Measurements from ENCODE around the gene CCL4L2. TPM values are rescaled to one million over a fixed set of nuclear protein-coding genes. Genes with fewer than 3 reads are reported as not detected.
"Not testable (repeated sequence)": the region's sequence is repeated elsewhere in the genome, so short reads cannot be mapped to it uniquely, and the experiment has no call there.

Gene CCL4L2
- total and polyA plus RNA-seq, 2 of the 8 experiments (the other 6 are each of a cell fraction or from before 2014, with no cell fraction given) = not detected

DNA sequence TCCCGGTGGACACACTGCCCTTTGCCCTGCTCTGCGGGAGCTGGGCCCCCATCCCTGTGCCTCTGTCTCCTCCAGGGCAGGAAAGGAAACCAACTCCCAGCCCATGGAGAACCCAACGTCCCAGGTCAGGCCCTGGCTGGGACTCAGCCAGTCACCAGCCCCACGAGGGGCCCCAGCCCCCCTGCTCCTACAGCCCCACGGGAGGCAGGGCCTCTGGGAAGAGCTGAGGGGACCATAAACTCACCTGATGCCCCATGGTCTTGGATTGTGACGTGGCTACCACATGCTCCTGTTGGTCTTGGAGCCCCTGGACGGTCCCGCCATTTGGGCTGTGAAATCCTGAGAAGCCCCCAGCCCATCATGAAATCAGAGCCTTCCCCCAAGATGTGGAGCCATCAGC is 42.0 kb upstream of the CCL4L2 start:
- H3K79me1 ChIP-seq (ENCODE audit: low read depth, low read length); H3K23ac ChIP-seq (ENCODE audit: insufficient read length); DNase-seq (ENCODE audit: low read depth in 1 of 2, low spot score in 2 of 2); H3K4me3 ChIP-seq (ENCODE audit: extremely low read depth in 1 of 4, insufficient read depth in 2 of 4, low read depth in 3 of 4, low read length in 4 of 4); H4K20me1 ChIP-seq (replicated peaks in 1 of 2; ENCODE audit: control insufficient read depth in 1 of 2, insufficient read depth in 2 of 2, low read length in 2 of 2); H3K14ac ChIP-seq (ENCODE audit: insufficient read length); H3K4me2 ChIP-seq (ENCODE audit: insufficient read depth in 1 of 2, low read depth in 2 of 2, low read length in 2 of 2); H2BK5ac ChIP-seq (ENCODE audit: low read depth, low read length); H4K8ac ChIP-seq (ENCODE audit: extremely low read depth, insufficient read depth, low read length); H3K4me1 ChIP-seq (replicated peaks in 1 of 4; ENCODE audit: control insufficient read depth in 3 of 4, insufficient read depth in 4 of 4, low read length in 3 of 4); H2AK5ac ChIP-seq (ENCODE audit: low read depth, low read length); POLR2A ChIA-PET (ENCODE audit: partially characterized antibody); H4K91ac ChIP-seq (replicated peaks; ENCODE audit: insufficient read length, low read length); CTCF ChIA-PET (ENCODE audit: partially characterized antibody); H3K79me2 ChIP-seq (ENCODE audit: control insufficient read depth in 1 of 2, insufficient read depth in 2 of 2, low read length in 2 of 2); H3K36me3 ChIP-seq (ENCODE audit: control insufficient read depth in 2 of 4, insufficient read depth in 4 of 4, low read length in 3 of 4); H2BK12ac ChIP-seq (ENCODE audit: low read depth, low read length); H4K5ac ChIP-seq (ENCODE audit: insufficient read length, low read depth, low read length); H3K23me2 ChIP-seq (ENCODE audit: low read depth, low read length); H3K9ac ChIP-seq (replicated peaks in 1 of 4; ENCODE audit: extremely low read depth in 1 of 4, low read depth in 3 of 4, low read length in 3 of 4); H3K27ac ChIP-seq (ENCODE audit: low read depth, low read length); FAIRE-seq; H3K56ac ChIP-seq (replicated peaks; ENCODE audit: insufficient read length, low read depth, low read length); H2BK15ac ChIP-seq (ENCODE audit: low read length); H3K27me3 ChIP-seq (replicated peaks in 1 of 4; ENCODE audit: control insufficient read depth in 3 of 4, extremely low read depth in 1 of 4, insufficient read depth in 3 of 4, low read length in 3 of 4); H2AFZ ChIP-seq (ENCODE audit: low read length); H2BK20ac ChIP-seq (ENCODE audit: low read length); H3K4ac ChIP-seq (replicated peaks; ENCODE audit: insufficient read length, low read depth, low read length); H2BK120ac ChIP-seq (replicated peaks; ENCODE audit: low read depth, low read length); H3K18ac ChIP-seq (ENCODE audit: extremely low read depth, low read length); H3K9me3 ChIP-seq (ENCODE audit: insufficient read depth in 2 of 2, low read depth in 1 of 2, low read length in 1 of 2): not testable (repeated sequence)
- WGBS, 2 experiments (ENCODE audit: extremely low coverage in 1 of 2, insufficient coverage in 1 of 2, insufficient read length in 1 of 2, insufficient replicate concordance in 2 of 2, low coverage in 1 of 2, low lambda C conversion rate in 2 of 2, missing lambda C conversion rate in 1 of 2) = 94% methylated on average over 2 of the region's 8 CpGs; no CpG with 5 or more reads in 1 of the 2 experiments

- H3K79me2 ChIP-seq (ENCODE audit: control insufficient read depth in 1 of 2, insufficient read depth in 2 of 2, low read length in 2 of 2); H3K9me3 ChIP-seq (ENCODE audit: insufficient read depth in 2 of 2, low read depth in 1 of 2, low read length in 1 of 2); H3K4me2 ChIP-seq (ENCODE audit: insufficient read depth in 1 of 2, low read depth in 2 of 2, low read length in 2 of 2); H3K23ac ChIP-seq (ENCODE audit: insufficient read length); H2BK20ac ChIP-seq (ENCODE audit: low read length); H3K18ac ChIP-seq (ENCODE audit: extremely low read depth, low read length); FAIRE-seq; H2BK120ac ChIP-seq (replicated peaks; ENCODE audit: low read depth, low read length); H3K27ac ChIP-seq (ENCODE audit: low read depth, low read length); H4K5ac ChIP-seq (ENCODE audit: insufficient read length, low read depth, low read length); H3K9ac ChIP-seq (replicated peaks in 1 of 4; ENCODE audit: extremely low read depth in 1 of 4, low read depth in 3 of 4, low read length in 3 of 4); H3K4me3 ChIP-seq (ENCODE audit: extremely low read depth in 1 of 4, insufficient read depth in 2 of 4, low read depth in 3 of 4, low read length in 4 of 4); H3K56ac ChIP-seq (replicated peaks; ENCODE audit: insufficient read length, low read depth, low read length); H2AK5ac ChIP-seq (ENCODE audit: low read depth, low read length); H3K23me2 ChIP-seq (ENCODE audit: low read depth, low read length); H2BK15ac ChIP-seq (ENCODE audit: low read length); H4K91ac ChIP-seq (replicated peaks; ENCODE audit: insufficient read length, low read length); H3K27me3 ChIP-seq (replicated peaks in 1 of 4; ENCODE audit: control insufficient read depth in 3 of 4, extremely low read depth in 1 of 4, insufficient read depth in 3 of 4, low read length in 3 of 4); H3K79me1 ChIP-seq (ENCODE audit: low read depth, low read length); H3K4ac ChIP-seq (replicated peaks; ENCODE audit: insufficient read length, low read depth, low read length); H4K8ac ChIP-seq (ENCODE audit: extremely low read depth, insufficient read depth, low read length); DNase-seq (ENCODE audit: low read depth in 1 of 2, low spot score in 2 of 2); H2BK12ac ChIP-seq (ENCODE audit: low read depth, low read length); H2BK5ac ChIP-seq (ENCODE audit: low read depth, low read length); H3K36me3 ChIP-seq (ENCODE audit: control insufficient read depth in 2 of 4, insufficient read depth in 4 of 4, low read length in 3 of 4); H4K20me1 ChIP-seq (replicated peaks in 1 of 2; ENCODE audit: control insufficient read depth in 1 of 2, insufficient read depth in 2 of 2, low read length in 2 of 2); H3K14ac ChIP-seq (ENCODE audit: insufficient read length); H2AFZ ChIP-seq (ENCODE audit: low read length); H3K4me1 ChIP-seq (replicated peaks in 1 of 4; ENCODE audit: control insufficient read depth in 3 of 4, insufficient read depth in 4 of 4, low read length in 3 of 4); POLR2A ChIA-PET (ENCODE audit: partially characterized antibody); CTCF ChIA-PET (ENCODE audit: partially characterized antibody): not testable (repeated sequence)
- no CpG with 5 or more reads among the region's 11 CpGs for WGBS, 2 experiments (ENCODE audit: extremely low coverage in 1 of 2, insufficient coverage in 1 of 2, insufficient read length in 1 of 2, insufficient replicate concordance in 2 of 2, low coverage in 1 of 2, low lambda C conversion rate in 2 of 2, missing lambda C conversion rate in 1 of 2)
Measured at GRCh38 chr17:36176536-36176935, 34.3 kb upstream of the CCL4L2 start, which contains the start of gene TBC1D3B. Gene TBC1D3B (minus strand): TSS chr17:36176636. CDS start chr17:36175050, 1,586 bp downstream.

All from H1 (cell line).